ENCODE results near the gene HPCAL4. TPM values are rescaled to one million over a fixed set of nuclear protein-coding genes. Genes with fewer than 3 reads are reported as not detected.

Gene HPCAL4
- total and polyA plus RNA-seq, 10 of the 15 experiments (the other 5 are each of a cell fraction or from before 2014, with no cell fraction given) = 0.05 to 0.18 (median 0.06) TPM; not detected in 5

- intact Hi-C loops (cut with micrococcal nuclease; ENCODE audit: unreplicated experiment) = no loop called here
- no peak for TF ChIP-seq ZSCAN29 (IDR thresholded peaks at IDR 0.05)
- TF ChIP-seq EGR1 (IDR thresholded peaks at IDR 0.05; ENCODE audit: borderline replicate concordance in 1 of 2, low read depth in 2 of 2, low read length in 2 of 2) = no peak
- TF ChIP-seq SPI1 (IDR thresholded peaks at IDR 0.05; ENCODE audit: borderline replicate concordance, insufficient read depth, low read depth, low read length) = no peak
- no peak for TF ChIP-seq JUNB (IDR thresholded peaks at IDR 0.05)
- TF ChIP-seq ZNF622 (IDR thresholded peaks at IDR 0.05) = no peak
- TF ChIP-seq KDM1A (IDR thresholded peaks at IDR 0.05; ENCODE audit: borderline replicate concordance) = no peak
- TF ChIP-seq ZBTB4 (CRISPR knock-in tag; IDR thresholded peaks at IDR 0.05) = no peak
- no peak for TF ChIP-seq MEF2B (IDR thresholded peaks at IDR 0.05; ENCODE audit: partially characterized antibody, poor library complexity, severe bottlenecking)
- no peak for TF ChIP-seq NBN (IDR thresholded peaks at IDR 0.05)
- TF ChIP-seq FOXM1 (IDR thresholded peaks at IDR 0.05; ENCODE audit: low read depth, low read length) = no peak
- TF ChIP-seq JUND (IDR thresholded peaks at IDR 0.05; ENCODE audit: low read depth, low read length) = no peak
- no peak for TF ChIP-seq MXI1 (IDR thresholded peaks at IDR 0.05; ENCODE audit: low read depth, low read length)
- no peak for TF ChIP-seq CBX5 (IDR thresholded peaks at IDR 0.05; ENCODE audit: low read depth)
Observed at GRCh38 chr1:39648496-39648895, 42.7 kb downstream of the HPCAL4 start.

More at GRCh38 chr1:39648496-39648895, 42.7 kb downstream of the HPCAL4 start:
- ChIA-PET CTCF (interaction anchor here (0.9 to 3.4 kb wide), 6 partner anchors 9 to 72 kb away, joined by 3 to 16 read pairs (median 5); no protein-coding TSS in a partner anchor), RAD21 (ENCODE audit: unreplicated experiment) (interaction anchor here (1.9 kb wide), 1 partner anchor 10 kb away, joined by 5 read pairs; no protein-coding TSS in a partner anchor), SMC1A (ENCODE audit: uncharacterized antibody, unreplicated experiment) (interaction anchor here (0.9 to 1.8 kb wide), 4 partner anchors 19 to 71 kb away, joined by 3 to 4 read pairs (median 3); no protein-coding TSS in a partner anchor), POLR2A (no interaction called here)
- Histone ChIP-seq H3K4me3 (no peak overlapping the region), H3K4me2 (ENCODE audit: control insufficient read depth, insufficient read depth) (no peak overlapping the region), H3K4me1 (ENCODE audit: control insufficient read depth, insufficient read depth, low read length) (no peaks in the 10 kb centered on the region), H2AFZ (ENCODE audit: control insufficient read depth, low read depth, low read length) (no peak overlapping the region), H3K9me3 (replicated peaks; ENCODE audit: control insufficient read depth, insufficient read depth, low read length) (no peaks in the 10 kb centered on the region), H4K20me1 (ENCODE audit: control insufficient read depth, insufficient read depth) (no peaks in the 10 kb centered on the region), H3K36me3 (ENCODE audit: control insufficient read depth in 2 of 2, insufficient read depth in 2 of 2, low read length in 1 of 2) (no peaks in the 10 kb centered on the region), H3K27ac (ENCODE audit: control insufficient read depth, insufficient read depth) (no peak overlapping the region), H3K79me2 (ENCODE audit: control insufficient read depth, insufficient read depth, low read length) (no peaks in the 10 kb centered on the region), H3K9ac (ENCODE audit: control insufficient read depth, insufficient read depth, low read length) (no peak overlapping the region), H3K27me3 (replicated peaks in 1 of 2; ENCODE audit: control insufficient read depth in 2 of 2, insufficient read depth in 2 of 2, low read length in 1 of 2) (no peaks in the 10 kb centered on the region)
- WGBS (ENCODE audit: insufficient coverage, insufficient replicate concordance, low lambda C conversion rate, missing lambda C conversion rate) = 2% methylated on average over 2 of the region's 2 CpGs
- FAIRE-seq (no peak), DNase-seq (ENCODE audit: low read depth, low spot score) (no peak), ATAC-seq (no peak)
- no TSS peak for BruUV-seq (replicated peaks)
- in situ Hi-C loops (cut with MboI) = no loop called here

Data from GM12878 (cell line).